Muscle of back (tissue), 13 donors: ENCODE results near the gene CCDC200. TPM values are rescaled to one million over a fixed set of nuclear protein-coding genes. Genes with fewer than 3 reads are reported as not detected.
A peak's percentile ranks its signal among the peaks of the same experiment; 100 is the strongest.
"Not testable (repeated sequence)": the region's sequence is repeated elsewhere in the genome, so short reads cannot be mapped to it uniquely, and the experiment has no call there.

Source experiments
- DNase-seq, 3 donors: peaks; one replicate each; pipeline versions ENCODE4 v3.0.0 to v3.0.0-alpha.2; 2013
- long read RNA-seq, 9 donors: transcript quantifications; one replicate each; lab custom pipeline, GENCODE V29; 2026
- polyA plus RNA-seq, 10 donors: library from polyadenylated mRNA; unstranded; fragments of 120-200 nt; gene quantifications; one replicate each; pipeline ENCODE4 v1.2.1, GENCODE V29; 2013; ENCODE audit not compliant: insufficient read length in 10 of 10

The CCDC200 gene
- polyA plus RNA-seq = 10 to 100 TPM in 4 of 10 donors, 1 to 10 TPM in 6; 3.5 to 15.8 (median 6.4) TPM
- long read RNA-seq, donor 1, partial matches to known transcripts = 5 of 5 reads
- long read RNA-seq, donor 1, other reads (novel, unspliced or antisense) = 0 of 5 reads
- long read RNA-seq, donor 2 = 0 reads
- long read RNA-seq, donor 3 = 0 reads
- long read RNA-seq, donor 4 = 0 reads
- long read RNA-seq, donor 5 = 0 reads
- long read RNA-seq, donor 6 = 0 reads
- long read RNA-seq, donor 7 = 0 reads
- long read RNA-seq, donor 8 = 0 reads
- long read RNA-seq, donor 9 = 0 reads

- not testable (repeated sequence) for DNase-seq
Measured at GRCh38 chr17:43228020-43228782, at the start of gene CCDC200. CCDC200 (minus strand) TSS chr17:43228623; CDS start chr17:43228554, 69 bp downstream.

- not testable (repeated sequence) for DNase-seq
Measured at GRCh38 chr17:43272914-43273313, 44.5 kb upstream of the CCDC200 start.

- DNase-seq = not testable (repeated sequence)
Measured at GRCh38 chr17:43272483-43272882, 44.1 kb upstream of the CCDC200 start.

GRCh38 chr17:43270552-43271504 lies 42.4 kb upstream of the CCDC200 start:
- not testable (repeated sequence) for DNase-seq

GRCh38 chr17:43246456-43246855 lies 18.0 kb upstream of the CCDC200 start:
- not testable (repeated sequence) for DNase-seq

- DNase-seq = not testable (repeated sequence)
Measured at GRCh38 chr17:43240596-43241352, 12.4 kb upstream of the CCDC200 start.

GRCh38 chr17:43239597-43239996 lies 11.2 kb upstream of the CCDC200 start:
- not testable (repeated sequence) for DNase-seq

GRCh38 chr17:43233877-43234276 lies 5.5 kb upstream of the CCDC200 start, which contains the start of gene RNU2-1:
RNU2-1 (minus strand) TSS chr17:43233977.
- not testable (repeated sequence) for DNase-seq

- DNase-seq = not testable (repeated sequence)
Measured at GRCh38 chr17:43233263-43233662, 4.8 kb upstream of the CCDC200 start.

GRCh38 chr17:43232021-43232699 lies 3.7 kb upstream of the CCDC200 start:
- DNase-seq = peak in 1 of 3 donors; percentile 23

GRCh38 chr17:43231205-43232020 lies 3.0 kb upstream of the CCDC200 start:
- not testable (repeated sequence) for DNase-seq

GRCh38 chr17:43226393-43226792 lies 2.0 kb downstream of the CCDC200 start:
- no peak for DNase-seq

GRCh38 chr17:43224146-43224705 lies 4.2 kb downstream of the CCDC200 start:
- DNase-seq = no peak

GRCh38 chr17:43220511-43221125 lies 7.8 kb downstream of the CCDC200 start:
- no peak for DNase-seq

- DNase-seq = peak in 1 of 3 donors; percentile 12
Measured at GRCh38 chr17:43219746-43220380, 8.6 kb downstream of the CCDC200 start.

- no peak for DNase-seq
Measured at GRCh38 chr17:43219001-43219400, 9.4 kb downstream of the CCDC200 start.

- DNase-seq = no peak
Measured at GRCh38 chr17:43217614-43218087, 10.8 kb downstream of the CCDC200 start.
